Esophagus muscularis mucosa (tissue), 4 donors: ENCODE measurements around the gene CYCS. TPM values are rescaled to one million over a fixed set of nuclear protein-coding genes. Genes with fewer than 3 reads are reported as not detected.

Experiments
- DNase-seq: peaks from one replicate; pipeline ENCODE4 v3.0.0-alpha.2; 2017; ENCODE audit errors: extremely low spot score
- H3K27ac ChIP-seq, 4 donors: fragments of 200-600 bp; sonication (generic); replicated peaks in 1 of 4; 1 replicate in 3 of 4; 2 replicates in 1 of 4; pipeline ENCODE4 v1.5.1; 2016 to 2019; ENCODE audit warnings: mild to moderate bottlenecking in 1 of 4
- H3K27me3 ChIP-seq, 4 donors: fragments of 200-600 bp; sonication (generic); one replicate each; pipeline versions ENCODE4 v1.5.1 to v1.6.0; 2016 to 2019
- H3K36me3 ChIP-seq, 4 donors: fragments of 200-600 bp; sonication (generic); one replicate each; pipeline ENCODE4 v1.5.1; 2016 to 2019
- H3K4me1 ChIP-seq, 4 donors: fragments of 200-600 bp; sonication (generic); one replicate each; pipeline ENCODE4 v1.5.1; 2016 to 2019
- H3K4me3 ChIP-seq, 4 donors: fragments of 200-600 bp; sonication (generic); 1 replicate in 2 of 4; 2 replicates in 2 of 4; pipeline ENCODE4 v1.5.1; 2016 to 2019; ENCODE audit warnings: mild to moderate bottlenecking in 4 of 4, moderate library complexity in 1 of 4
- H3K9me3 ChIP-seq, 4 donors: fragments of 200-600 bp; sonication (generic); 1 replicate in 3 of 4; 2 replicates in 1 of 4; pipeline ENCODE4 v1.5.1; 2016 to 2019
- CTCF ChIP-seq, 3 experiments: fragments of 200-600 bp in 2 of 3; fragments of 450-650 bp in 1 of 3; sonication (generic) in 2 of 3; IDR thresholded peaks; one replicate each; pipeline ENCODE4 v1.5.1; 2017 to 2019; ENCODE audit warnings: antibody characterized with exemption in 3 of 3, mild to moderate bottlenecking in 2 of 3, moderate library complexity in 1 of 3
- EP300 ChIP-seq: sonication (generic); formaldehyde crosslinking; IDR thresholded peaks from one replicate; pipeline ENCODE4 v1.6.1; 2017; ENCODE audit warnings: antibody characterized with exemption
- POLR2A ChIP-seq: fragments of 450-650 bp; IDR thresholded peaks from one replicate; pipeline ENCODE4 v1.6.1; 2017; ENCODE audit warnings: antibody characterized with exemption, moderate library complexity, mild to moderate bottlenecking, low read depth
- POLR2AphosphoS5 ChIP-seq, 2 donors: sonication (generic); formaldehyde crosslinking; IDR thresholded peaks; one replicate each; pipeline ENCODE4 v1.6.1; 2017; ENCODE audit warnings: antibody characterized with exemption in 2 of 2
- WGBS: methylation state at CpG from one replicate; pipeline ENCODE4 v1.1.5; 2018; 5-methylcytosine and 5-hydroxymethylcytosine counted together
- intact Hi-C: fragments of 100-400 bp; cut with DNase I; formaldehyde crosslinking; loops from one replicate; pipeline ENCODE4 v1.15.1; 2023
- total RNA-seq, 4 donors: library from RNA; depleted of rRNA; stranded (reverse); fragments of >200 nt; gene quantifications; one replicate each; pipeline versions ENCODE4 v1.1.0 to v1.2.1, GENCODE V29; 2016

Gene CYCS
- total RNA-seq, 4 donors from 2014 or later, result 39.9 to 57.3 (median 44.6) TPM

DNA sequence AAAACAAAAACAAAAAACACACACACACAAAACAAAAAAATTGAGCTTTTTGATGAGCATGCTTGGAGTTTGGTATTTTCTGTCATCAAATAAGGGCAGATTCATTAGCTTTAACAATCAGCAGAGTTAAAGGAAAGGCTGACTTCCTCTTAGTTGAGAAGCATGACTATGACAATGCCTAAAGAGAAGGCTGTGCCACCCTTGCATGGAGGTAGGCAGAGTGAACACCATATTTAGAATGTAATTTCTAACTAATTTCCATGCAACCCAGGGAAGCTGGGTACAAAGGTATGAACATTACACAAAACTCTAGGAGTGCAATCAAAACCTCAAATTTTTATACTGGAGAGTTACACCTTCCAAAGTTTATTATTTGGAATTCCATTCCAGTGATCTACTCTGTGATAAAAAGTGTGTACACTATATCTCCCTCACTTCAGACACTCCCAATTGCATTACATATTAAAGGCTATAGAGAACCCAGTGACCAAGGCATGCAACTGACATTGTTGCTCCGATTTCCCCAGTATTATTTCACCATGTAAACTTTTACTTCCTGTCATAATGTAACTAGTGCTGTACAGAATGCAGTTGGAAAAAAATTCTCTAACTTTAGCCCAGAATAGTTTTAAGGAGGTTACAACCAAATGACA, 9.4 kb upstream of the CYCS start:
- Histone ChIP-seq H3K27me3 (no peaks in the 10 kb centered on the region), H3K4me1 (no peaks in the 10 kb centered on the region), H3K9me3 (no peaks in the 10 kb centered on the region), H3K4me3 (no peak overlapping the region), H3K27ac (no peak overlapping the region), H3K36me3 (peaks cover 0 to 10% (median 5%) of the 10 kb centered on the region in 4 donors)
- WGBS, result 71% methylated on average over 1 of the region's 1 CpG
- intact Hi-C loops, result no loop called here
- no peak for DNase-seq
- TF ChIP-seq POLR2A (no peak), EP300 (no peak), CTCF (IDR thresholded peaks at IDR 0.05) (no peak)

GRCh38 chr7:25132430-25132829, 7.4 kb upstream of the CYCS start:
- TF ChIP-seq EP300, result no peak
- TF ChIP-seq POLR2AphosphoS5 (IDR thresholded peaks at IDR 0.05), result no peak
- no peak for TF ChIP-seq CTCF (IDR thresholded peaks at IDR 0.05)
- TF ChIP-seq POLR2A, result no peak
- H3K9me3 ChIP-seq, result no peaks in the 10 kb centered on the region
- no peak overlapping the region for H3K4me3 ChIP-seq
- no peaks in the 10 kb centered on the region for H3K27me3 ChIP-seq
- no peaks in the 10 kb centered on the region for H3K4me1 ChIP-seq
- peaks cover 0 to 10% (median 5%) of the 10 kb centered on the region in 4 donors for H3K36me3 ChIP-seq
- 84% methylated on average over 1 of the region's 1 CpG for WGBS
- intact Hi-C loops, result no loop called here
- DNase-seq, result no peak
- no peak overlapping the region for H3K27ac ChIP-seq

- Histone ChIP-seq H3K27ac (no peak overlapping the region), H3K9me3 (no peaks in the 10 kb centered on the region), H3K4me3 (no peak overlapping the region), H3K36me3 (peaks cover 1 to 17% (median 11%) of the 10 kb centered on the region in 4 donors), H3K4me1 (peaks cover 10 to 20% (median 15%) of the 10 kb centered on the region in 4 donors), H3K27me3 (no peaks in the 10 kb centered on the region)
- TF ChIP-seq POLR2A (no peak), EP300 (no peak), CTCF (IDR thresholded peaks at IDR 0.05) (no peak), POLR2AphosphoS5 (IDR thresholded peaks at IDR 0.05) (no peak)
- intact Hi-C loops, result no loop called here
- 90% methylated on average over 2 of the region's 2 CpGs for WGBS
- DNase-seq, result no peak
Measured at GRCh38 chr7:25126751-25127150, 1.7 kb upstream of the CYCS start.

DNA sequence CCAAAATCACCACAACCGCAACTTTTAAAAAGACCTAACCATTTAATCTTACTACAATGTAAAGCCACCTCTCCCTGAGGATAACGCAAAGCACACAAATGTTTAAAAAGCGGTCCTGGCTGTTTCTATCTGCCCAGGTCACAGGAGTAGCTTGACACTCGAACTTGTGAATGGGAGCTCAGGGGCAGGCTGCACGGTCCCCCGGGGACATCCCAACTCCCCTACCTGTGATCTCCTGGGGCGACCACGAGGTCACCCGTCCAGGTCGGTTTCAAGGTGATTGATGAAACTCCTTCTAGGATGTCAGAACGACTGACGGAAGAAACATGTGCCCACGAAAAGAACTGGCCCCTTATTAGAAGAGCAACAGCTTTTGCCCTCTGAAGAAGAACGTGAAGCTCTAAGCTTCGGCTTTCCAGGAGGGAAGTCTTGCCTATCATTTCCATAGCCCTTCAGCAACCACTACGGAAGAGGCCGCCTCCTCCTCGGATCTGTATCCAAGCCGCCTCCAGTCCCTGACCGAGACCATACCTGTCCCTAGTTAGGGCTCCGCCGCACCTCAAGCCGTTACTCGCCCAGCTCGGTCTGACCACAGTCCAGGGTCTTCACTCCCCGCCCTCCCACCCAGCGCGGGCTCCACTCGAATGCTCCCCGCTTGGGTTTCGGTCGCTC, 459 bp downstream of the CYCS start:
- 0% methylated on average over 24 of the region's 32 CpGs for WGBS
- TF ChIP-seq POLR2AphosphoS5 (IDR thresholded peaks at IDR 0.05) (no peak), POLR2A (no peak), EP300 (no peak), CTCF (IDR thresholded peaks at IDR 0.05) (no peak)
- Histone ChIP-seq H3K9me3 (no peaks in the 10 kb centered on the region), H3K36me3 (peaks cover 19 to 38% (median 32%) of the 10 kb centered on the region in 4 donors), H3K27me3 (no peaks in the 10 kb centered on the region), H3K4me3 (peak overlapping the region; percentile 80 to 89 (median 84)), H3K4me1 (peaks cover 10 to 23% (median 15%) of the 10 kb centered on the region in 4 donors), H3K27ac (peak overlapping the region; percentile 95 to 97 (median 96))
- DNase-seq, result no peak
- intact Hi-C loops, result no loop called here
